A172 (cell line): ENCODE results near the gene SSNA1. TPM values are rescaled to one million over a fixed set of nuclear protein-coding genes. Genes with fewer than 3 reads are reported as not detected.

Source experiments
- DNase-seq: peaks from one replicate; pipeline ENCODE4 v3.0.0-alpha.2; 2015; ENCODE audit warnings: low spot score
- total RNA-seq: library from RNA; depleted of rRNA; stranded (reverse); fragments of >200 nt; shearing (Covaris generic); gene quantifications from 2 replicates; pipeline ENCODE4 v1.2.3, GENCODE V29; 2014

SSNA1 gene
- total RNA-seq, 1 experiment from 2014 or later, result 257 TPM

DNA sequence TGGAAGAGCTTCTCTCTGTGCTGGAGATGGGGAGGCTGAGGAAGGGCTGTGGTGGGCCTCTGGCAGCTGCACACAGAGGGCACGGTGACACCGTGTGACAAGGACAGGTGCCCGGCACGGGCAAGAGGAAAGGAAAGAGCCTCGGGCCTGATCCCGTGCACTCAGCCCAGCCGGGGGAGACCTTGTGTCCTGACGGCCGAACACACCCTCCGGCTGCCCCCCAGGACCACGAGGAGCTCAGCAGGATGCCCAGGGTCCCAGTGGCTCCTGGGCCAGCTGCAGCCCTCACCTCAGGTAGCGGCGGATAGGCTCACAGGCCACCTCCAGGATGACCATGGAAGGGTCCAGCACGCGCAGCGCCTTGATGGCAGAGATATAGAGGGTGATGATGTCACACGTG, 5.6 kb upstream of the SSNA1 start:
- no peak for DNase-seq

DNA sequence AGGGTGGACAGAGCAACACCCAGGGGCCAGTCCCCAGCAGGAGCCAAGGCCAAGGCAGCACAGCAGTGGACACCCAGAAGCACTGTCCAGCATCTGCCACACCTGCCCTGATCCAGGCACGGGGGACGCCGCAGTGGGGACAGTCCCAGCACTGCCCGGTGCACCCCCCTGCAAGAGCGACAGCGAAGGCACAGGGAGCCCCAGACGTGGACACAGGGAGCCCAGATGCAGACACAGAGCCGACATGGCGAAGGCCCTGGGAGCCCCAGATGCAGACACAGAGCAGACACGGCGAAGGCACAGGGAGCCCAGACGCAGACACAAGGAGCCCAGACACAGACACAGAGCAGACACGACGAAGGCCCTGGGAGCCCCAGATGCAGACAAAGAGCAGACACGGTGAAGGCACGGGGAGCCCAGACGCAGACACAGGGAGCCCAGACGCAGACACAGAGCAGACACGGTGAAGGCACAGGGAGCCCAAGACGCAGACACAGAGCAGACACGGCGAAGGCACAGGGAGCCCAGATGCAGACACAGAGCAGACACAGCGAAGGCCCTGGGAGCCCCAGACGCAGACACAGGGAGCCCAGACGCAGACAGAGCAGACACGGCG, 4.4 kb upstream of the SSNA1 start:
- DNase-seq, result no peak

DNA sequence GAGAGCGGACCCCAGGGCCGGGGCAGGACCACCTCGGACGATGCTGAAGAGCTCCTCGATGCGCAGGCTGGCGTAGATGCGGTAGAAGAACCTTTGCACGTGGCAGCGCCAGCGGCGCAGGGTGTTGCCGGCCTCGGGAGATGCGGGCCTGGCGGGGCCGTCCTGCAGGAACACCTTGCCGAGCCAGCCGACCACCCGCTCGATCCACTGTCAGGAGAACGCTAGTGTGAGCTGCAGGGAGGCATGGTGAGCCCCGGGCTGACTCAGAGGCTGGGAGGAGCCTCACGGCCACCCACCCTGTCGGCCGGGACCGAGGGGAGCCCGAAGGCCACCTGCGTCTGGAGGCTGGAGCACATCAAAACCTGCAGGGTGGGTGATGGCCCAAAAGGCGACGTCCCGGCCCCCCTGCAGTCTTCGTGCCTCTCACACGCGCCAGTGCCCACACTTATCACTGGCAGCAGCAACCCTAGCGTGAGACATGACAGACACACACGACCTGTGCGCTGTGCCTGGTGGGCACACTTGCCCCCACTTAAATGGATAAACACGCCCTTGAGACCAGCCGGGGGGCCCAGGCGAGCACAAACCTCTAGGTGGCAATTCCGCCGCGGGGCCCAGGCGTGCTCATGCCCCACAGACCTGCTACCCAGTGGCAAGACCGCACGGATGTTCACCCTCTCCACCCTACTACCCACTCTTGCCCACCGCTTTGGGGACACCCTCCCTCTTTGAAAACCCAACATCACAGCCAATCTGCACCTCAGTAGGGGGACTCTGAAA, 3.4 kb upstream of the SSNA1 start:
- no peak for DNase-seq

GRCh38 chr9:137185921-137186320, 2.6 kb upstream of the SSNA1 start:
- DNase-seq, result no peak

DNA sequence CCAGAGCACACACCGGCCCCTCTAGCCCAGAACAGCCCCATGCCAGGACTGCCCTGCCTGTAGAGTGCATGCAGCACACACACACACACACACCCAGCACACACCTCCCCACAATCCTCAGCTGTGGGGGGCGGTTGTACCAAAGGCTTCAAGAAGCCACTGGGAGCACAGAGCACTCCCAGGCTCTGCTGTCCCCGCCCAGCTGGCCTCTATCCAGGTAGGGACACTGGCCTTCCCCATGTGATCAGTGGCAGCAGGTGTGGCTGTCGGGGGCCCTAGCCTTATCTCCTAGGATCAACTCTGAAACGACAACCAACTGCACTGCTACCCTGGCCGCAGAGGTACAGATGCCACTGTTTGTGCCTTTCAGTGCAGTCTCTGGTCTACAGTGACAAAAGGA, 2.1 kb upstream of the SSNA1 start:
- DNase-seq, result no peak

DNA sequence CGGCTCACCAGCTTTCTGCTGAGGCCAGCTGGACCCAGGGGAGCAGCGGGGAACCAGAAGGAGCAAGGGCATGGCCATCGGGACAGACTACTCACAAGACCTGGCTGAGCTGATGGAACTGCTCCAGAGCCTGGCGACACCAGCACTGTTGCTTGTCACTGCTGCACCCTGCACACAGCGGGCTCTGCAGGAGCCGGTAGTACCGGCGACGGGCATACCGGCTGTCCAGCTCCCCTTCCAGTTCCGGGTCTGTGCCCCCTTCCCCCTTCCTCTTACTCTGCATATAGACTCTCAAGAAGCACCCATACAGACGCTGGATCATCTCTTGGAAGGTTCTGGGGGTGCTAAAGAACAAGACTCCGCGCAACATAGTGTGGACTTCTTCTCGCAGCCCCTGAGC, 1.1 kb upstream of the SSNA1 start:
- no peak for DNase-seq

DNA sequence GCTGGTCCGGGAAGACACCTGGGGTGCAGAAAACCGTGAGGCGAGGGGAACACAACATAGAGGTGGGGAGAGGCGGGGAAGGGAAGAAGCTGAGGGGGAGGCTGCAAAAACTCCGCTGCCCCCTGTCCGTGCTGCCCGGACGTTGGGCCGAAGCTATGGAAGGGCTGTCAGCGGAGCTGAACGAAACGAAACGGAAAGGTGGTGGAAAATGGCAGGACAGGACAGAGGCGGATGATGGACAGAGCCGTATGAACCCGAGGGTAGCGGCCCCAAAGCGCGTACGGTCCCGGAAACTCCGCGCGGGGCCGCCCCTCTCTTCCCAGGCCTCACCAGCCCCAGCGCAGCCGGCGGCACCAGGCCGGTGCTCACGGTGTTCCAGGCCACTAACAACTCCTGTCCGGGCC, 388 bp upstream of the SSNA1 start:
- DNase-seq, result no peak

GRCh38 chr9:137189297-137190295, 1.1 kb downstream of the SSNA1 start:
- DNase-seq, result no peak

- no peak for DNase-seq
Observed at GRCh38 chr9:137190315-137190856, 1.9 kb downstream of the SSNA1 start.

DNA sequence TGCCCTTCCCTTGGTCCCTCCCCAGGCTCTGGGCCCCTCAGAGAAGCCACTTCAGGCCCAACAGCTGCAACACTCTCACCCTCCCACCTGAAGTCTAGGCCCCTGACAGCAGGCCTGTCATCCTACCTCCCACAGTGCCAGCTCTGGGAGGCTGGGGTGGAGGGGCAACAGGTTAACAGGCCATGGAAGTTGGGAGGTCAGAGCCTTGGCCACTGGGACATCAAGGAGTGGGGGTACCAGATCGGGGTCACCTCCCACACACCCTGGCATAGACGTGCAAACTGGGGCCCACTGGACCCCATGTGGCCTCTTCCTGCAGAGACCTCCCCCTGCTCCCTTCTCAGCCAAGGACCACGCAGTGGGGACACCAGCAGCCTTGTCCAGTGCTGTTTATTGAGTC, 2.8 kb downstream of the SSNA1 start:
- no peak for DNase-seq

- no peak for DNase-seq
Observed at GRCh38 chr9:137191691-137192447, 3.4 kb downstream of the SSNA1 start.

GRCh38 chr9:137192448-137192780, 3.9 kb downstream of the SSNA1 start:
- no peak for DNase-seq

- DNase-seq, result no peak
Observed at GRCh38 chr9:137192859-137193258, 4.4 kb downstream of the SSNA1 start.

- DNase-seq, result no peak
Observed at GRCh38 chr9:137193771-137194170, 5.3 kb downstream of the SSNA1 start.

- no peak for DNase-seq
Observed at GRCh38 chr9:137194388-137194787, 5.9 kb downstream of the SSNA1 start.

GRCh38 chr9:137194909-137195308, 6.4 kb downstream of the SSNA1 start:
- DNase-seq, result no peak

DNA sequence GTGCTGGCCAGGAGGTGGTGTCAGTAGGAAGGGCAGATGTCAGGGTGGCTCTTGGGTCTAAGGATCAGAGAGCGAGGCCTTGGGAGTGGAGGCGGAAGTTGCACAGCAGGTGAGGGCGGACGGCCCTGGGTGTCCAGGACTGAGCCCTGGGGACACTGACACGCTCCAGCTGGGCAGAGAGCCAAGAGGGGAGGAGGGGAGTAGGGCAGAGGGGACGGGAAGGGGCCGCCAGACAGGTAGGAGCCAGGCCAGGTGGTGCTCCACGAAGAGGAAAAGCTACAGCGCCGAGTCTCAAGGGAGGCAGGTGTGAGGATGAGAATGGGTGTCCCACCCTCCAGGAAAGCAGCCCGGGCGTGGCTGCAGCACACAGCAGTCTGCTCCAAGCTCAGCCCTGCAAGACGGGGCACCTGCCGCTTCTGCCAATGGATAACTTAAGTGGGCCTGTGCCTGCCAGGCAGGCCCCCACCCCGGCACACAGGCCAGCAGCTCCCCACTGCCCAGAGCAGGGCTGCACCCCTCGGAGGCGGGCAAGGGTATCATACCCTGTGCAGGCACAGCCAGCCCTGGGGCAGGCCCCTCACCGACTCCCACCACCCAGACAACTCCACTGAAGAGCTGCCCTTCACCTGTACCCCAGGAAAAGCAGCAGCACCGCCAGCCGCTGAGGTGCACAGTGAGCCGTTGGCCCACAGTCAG, 7.2 kb downstream of the SSNA1 start:
- DNase-seq, result no peak

DNA sequence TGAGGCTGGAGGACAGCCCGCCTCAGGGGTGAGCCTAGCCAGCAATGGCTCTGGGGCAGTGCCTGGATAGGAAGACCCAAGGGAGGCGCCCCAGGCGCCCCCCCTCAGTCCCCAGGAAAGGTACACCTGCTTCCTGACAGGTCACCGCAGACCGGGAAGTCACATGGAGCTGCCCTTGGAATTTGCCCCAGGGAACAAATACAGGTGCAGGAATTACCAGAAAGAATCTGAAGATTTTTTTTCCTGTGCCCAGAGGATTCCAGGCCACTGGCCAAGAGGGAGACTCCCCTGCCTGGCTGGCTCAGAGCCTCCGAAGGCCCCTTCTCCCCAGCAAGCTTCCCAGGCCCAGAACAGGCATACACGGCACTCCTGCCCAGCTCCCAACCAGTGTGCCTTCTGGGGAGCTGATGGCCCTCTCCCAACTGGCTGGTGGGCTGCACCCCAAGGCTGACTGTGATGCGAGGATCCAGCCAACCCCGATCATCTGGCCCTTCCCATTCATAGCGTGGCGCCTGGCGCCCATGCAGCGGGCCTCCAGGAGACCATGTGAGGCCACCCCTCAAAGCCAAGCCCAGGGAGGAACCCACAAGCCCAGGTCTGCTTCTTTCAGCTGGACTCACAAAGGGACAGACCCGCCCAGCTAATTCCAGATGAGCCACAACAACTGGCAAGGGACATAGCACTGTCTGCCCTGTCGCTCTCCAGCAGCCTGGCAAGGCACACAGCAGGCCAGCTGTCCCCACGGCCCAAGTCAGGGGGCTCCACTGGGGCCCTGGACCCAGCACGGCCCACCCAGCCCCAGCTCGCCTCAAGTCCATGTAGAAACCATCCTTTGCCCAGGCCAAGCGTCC, 9.8 kb downstream of the SSNA1 start:
- DNase-seq, result peak; percentile 61

- no peak for DNase-seq
Observed at GRCh38 chr9:137198902-137199283, 10.4 kb downstream of the SSNA1 start.
